ENCODE data around the gene MAS1L. TPM values are rescaled to one million over a fixed set of nuclear protein-coding genes. Genes with fewer than 3 reads are reported as not detected.

Gene MAS1L
- total RNA-seq, 1 experiment from 2014 or later: not detected

DNA sequence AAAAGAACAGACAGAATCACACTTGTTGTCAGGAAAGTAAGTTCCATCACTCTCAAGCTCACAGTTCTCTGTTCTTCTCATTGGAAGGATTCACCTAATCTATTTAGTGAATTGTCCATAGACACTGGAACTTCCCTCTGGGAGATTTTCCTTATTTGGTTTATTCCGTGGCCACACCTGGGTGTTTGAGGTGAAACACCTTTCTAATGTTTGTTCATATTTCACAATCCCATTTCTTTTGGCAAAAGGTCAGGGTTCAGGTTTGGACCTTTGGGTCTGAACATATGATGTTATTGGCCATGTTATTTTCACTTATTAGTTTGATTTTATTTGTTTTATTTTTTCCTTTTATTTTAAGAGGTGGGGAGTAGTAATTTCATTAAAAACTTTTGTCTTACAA lies 4.0 kb downstream of the MAS1L start:
- H3K27ac Mint-ChIP-seq: no peak overlapping the region
- no peaks in the 10 kb centered on the region for H3K23me2 ChIP-seq (ENCODE audit: insufficient read length, low read depth, low read length, poor library complexity, severe bottlenecking)
- TF ChIP-seq, protein P1, sequence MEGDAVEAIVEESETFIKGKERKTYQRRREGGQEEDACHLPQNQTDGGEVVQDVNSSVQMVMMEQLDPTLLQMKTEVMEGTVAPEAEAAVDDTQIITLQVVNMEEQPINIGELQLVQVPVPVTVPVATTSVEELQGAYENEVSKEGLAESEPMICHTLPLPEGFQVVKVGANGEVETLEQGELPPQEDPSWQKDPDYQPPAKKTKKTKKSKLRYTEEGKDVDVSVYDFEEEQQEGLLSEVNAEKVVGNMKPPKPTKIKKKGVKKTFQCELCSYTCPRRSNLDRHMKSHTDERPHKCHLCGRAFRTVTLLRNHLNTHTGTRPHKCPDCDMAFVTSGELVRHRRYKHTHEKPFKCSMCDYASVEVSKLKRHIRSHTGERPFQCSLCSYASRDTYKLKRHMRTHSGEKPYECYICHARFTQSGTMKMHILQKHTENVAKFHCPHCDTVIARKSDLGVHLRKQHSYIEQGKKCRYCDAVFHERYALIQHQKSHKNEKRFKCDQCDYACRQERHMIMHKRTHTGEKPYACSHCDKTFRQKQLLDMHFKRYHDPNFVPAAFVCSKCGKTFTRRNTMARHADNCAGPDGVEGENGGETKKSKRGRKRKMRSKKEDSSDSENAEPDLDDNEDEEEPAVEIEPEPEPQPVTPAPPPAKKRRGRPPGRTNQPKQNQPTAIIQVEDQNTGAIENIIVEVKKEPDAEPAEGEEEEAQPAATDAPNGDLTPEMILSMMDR (conservative IDR thresholded peaks at IDR 0.05): no peak

More for the DNA sequence above, 4.0 kb downstream of the MAS1L start:
- no peak overlapping the region for H4K91ac ChIP-seq (ENCODE audit: insufficient read length, low read depth, low read length)
- H3K27me3 Mint-ChIP-seq (ENCODE audit: low read depth): no peaks in the 10 kb centered on the region; the same call in 1 of the 2 replicates
- H3K79me2 ChIP-seq (ENCODE audit: insufficient read depth, low read length): no peaks in the 10 kb centered on the region
- H3K4me1 Mint-ChIP-seq: no peaks in the 10 kb centered on the region
- H3K36me3 Mint-ChIP-seq (ENCODE audit: insufficient read depth in 1 of 3, low read depth in 3 of 3): peaks cover 0 to 2% (median 0%) of the 10 kb centered on the region in 3 experiments; a peak in 1 of 7 replicates
- H3K56ac ChIP-seq (ENCODE audit: insufficient read length, low read depth, low read length): no peak overlapping the region
- no peak overlapping the region for H2BK15ac ChIP-seq (ENCODE audit: low read depth, low read length)
- H2BK5ac ChIP-seq (ENCODE audit: insufficient read length, low read length): no peak overlapping the region
- no peak overlapping the region for H3K4me2 ChIP-seq (ENCODE audit: insufficient read depth, insufficient read length, low read length)
- H3K18ac ChIP-seq (ENCODE audit: insufficient read length, low read depth, low read length): no peak overlapping the region
- no peaks in the 10 kb centered on the region for H4K20me1 ChIP-seq (ENCODE audit: control insufficient read depth, insufficient read depth, insufficient read length)
- no peak overlapping the region for H4K8ac ChIP-seq (replicated peaks; ENCODE audit: insufficient read length, low read depth, low read length)
- H3K9me3 ChIP-seq (ENCODE audit: control insufficient read depth, low read depth, low read length): no peaks in the 10 kb centered on the region
- H3K79me1 ChIP-seq (ENCODE audit: insufficient read depth, low read depth, low read length, poor library complexity, severe bottlenecking): no peaks in the 10 kb centered on the region
- no peak overlapping the region for H3K4me3 Mint-ChIP-seq
- DNase-seq: no peak
- H2AK5ac ChIP-seq (ENCODE audit: insufficient read length, low read length): no peak overlapping the region
- H3K14ac ChIP-seq (ENCODE audit: insufficient read depth, low read length): no peak overlapping the region
- H3K23ac ChIP-seq (ENCODE audit: insufficient read length, low read depth, low read length): no peak overlapping the region
- no peak overlapping the region for H2BK120ac ChIP-seq (ENCODE audit: low read depth, low read length, poor library complexity, severe bottlenecking)
- H2BK20ac ChIP-seq (ENCODE audit: low read depth, low read length, poor library complexity, severe bottlenecking): no peak overlapping the region
- H2BK12ac ChIP-seq (ENCODE audit: insufficient read length, low read depth, low read length): no peak overlapping the region
- WGBS (ENCODE audit: extremely low coverage, insufficient read length, low lambda C conversion rate): no CpG with 5 or more reads among the region's 1 CpG
- H3K27ac ChIP-seq (ENCODE audit: insufficient read length, low read depth, low read length): no peak overlapping the region
- H3K9me3 Mint-ChIP-seq: peaks cover 3% of the 10 kb centered on the region in 2 experiments; a peak in 3 of 5 replicates
- no peak overlapping the region for H2AFZ ChIP-seq (ENCODE audit: low read length)
- no peak overlapping the region for H3T11ph ChIP-seq (ENCODE audit: low read length)
- H3K9ac ChIP-seq (ENCODE audit: extremely low read depth, insufficient read length, low read length): no peak overlapping the region
- H3K4me1 ChIP-seq (ENCODE audit: insufficient read depth, low read length): no peaks in the 10 kb centered on the region
- H4K5ac ChIP-seq (ENCODE audit: insufficient read length, low read depth, low read length): no peak overlapping the region
- no peaks in the 10 kb centered on the region for H3K27me3 ChIP-seq (ENCODE audit: insufficient read depth, low read length)
- no peak overlapping the region for H3K4ac ChIP-seq (ENCODE audit: low read depth, low read length)
